ENCODE data around the gene DMRT1. TPM values are rescaled to one million over a fixed set of nuclear protein-coding genes. Genes with fewer than 3 reads are reported as not detected.

DMRT1 gene
- total RNA-seq, 1 donor from 2014 or later, result not detected

GRCh38 chr9:811106-811531 lies 30.4 kb upstream of the DMRT1 start:
- no peak for TF ChIP-seq CTCF (IDR thresholded peaks at IDR 0.05; ENCODE audit: unreplicated experiment)
- Mint-ChIP-seq H3K27ac (no peak overlapping the region), H3K27me3 (peaks cover 3% of the 10 kb centered on the region), H3K36me3 (ENCODE audit: insufficient read depth) (no peaks in the 10 kb centered on the region), H3K4me3 (ENCODE audit: low read depth) (no peak overlapping the region), H3K4me1 (ENCODE audit: low read depth) (no peaks in the 10 kb centered on the region), H3K9me3 (ENCODE audit: low read depth) (no peaks in the 10 kb centered on the region)
- no peak for DNase-seq (ENCODE audit: low spot score, unreplicated experiment)

DNA sequence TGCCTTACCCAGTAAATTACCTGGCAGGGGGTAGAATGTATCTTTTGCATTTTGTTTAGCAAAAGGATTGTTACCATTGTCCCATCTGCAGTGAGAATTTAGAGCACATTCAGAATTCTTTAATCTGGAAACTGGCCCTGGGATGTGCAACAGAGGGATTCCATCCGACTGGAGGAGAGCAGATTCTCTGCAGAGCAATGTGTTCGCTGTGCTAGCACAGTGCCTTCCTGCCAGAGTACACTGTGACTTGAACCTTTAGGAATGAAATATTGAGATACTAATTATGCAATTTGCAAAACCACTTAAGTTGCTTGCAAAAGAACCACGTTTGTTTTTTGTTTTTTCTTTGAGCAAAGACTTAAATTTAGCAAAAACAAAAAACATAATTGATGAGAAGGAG lies 22.5 kb upstream of the DMRT1 start:
- no peaks in the 10 kb centered on the region for H3K36me3 Mint-ChIP-seq (ENCODE audit: insufficient read depth)
- no peak for TF ChIP-seq CTCF (IDR thresholded peaks at IDR 0.05; ENCODE audit: unreplicated experiment)
- no peak overlapping the region for H3K4me3 Mint-ChIP-seq (ENCODE audit: low read depth)
- no peaks in the 10 kb centered on the region for H3K27me3 Mint-ChIP-seq
- H3K4me1 Mint-ChIP-seq (ENCODE audit: low read depth), result no peaks in the 10 kb centered on the region
- DNase-seq (ENCODE audit: low spot score, unreplicated experiment), result no peak
- no peaks in the 10 kb centered on the region for H3K9me3 Mint-ChIP-seq (ENCODE audit: low read depth)
- no peak overlapping the region for H3K27ac Mint-ChIP-seq

GRCh38 chr9:826500-827280 lies 14.8 kb upstream of the DMRT1 start:
- Mint-ChIP-seq H3K9me3 (ENCODE audit: low read depth) (no peaks in the 10 kb centered on the region), H3K4me1 (ENCODE audit: low read depth) (no peaks in the 10 kb centered on the region), H3K36me3 (ENCODE audit: insufficient read depth) (no peaks in the 10 kb centered on the region), H3K27ac (no peak overlapping the region), H3K27me3 (no peaks in the 10 kb centered on the region), H3K4me3 (ENCODE audit: low read depth) (no peak overlapping the region)
- TF ChIP-seq CTCF (IDR thresholded peaks at IDR 0.05; ENCODE audit: unreplicated experiment), result no peak
- no peak for DNase-seq (ENCODE audit: low spot score, unreplicated experiment)

GRCh38 chr9:840343-840742 lies 1.2 kb upstream of the DMRT1 start:
- peaks cover 66% of the 10 kb centered on the region for H3K27me3 Mint-ChIP-seq
- peaks cover 3% of the 10 kb centered on the region for H3K4me1 Mint-ChIP-seq (ENCODE audit: low read depth)
- no peaks in the 10 kb centered on the region for H3K9me3 Mint-ChIP-seq (ENCODE audit: low read depth)
- no peak for DNase-seq (ENCODE audit: low spot score, unreplicated experiment)
- TF ChIP-seq CTCF (IDR thresholded peaks at IDR 0.05; ENCODE audit: unreplicated experiment), result no peak
- H3K4me3 Mint-ChIP-seq (ENCODE audit: low read depth), result no peak overlapping the region
- H3K27ac Mint-ChIP-seq, result no peak overlapping the region
- H3K36me3 Mint-ChIP-seq (ENCODE audit: insufficient read depth), result no peaks in the 10 kb centered on the region

GRCh38 chr9:842635-843426 lies 1.3 kb downstream of the DMRT1 start:
- TF ChIP-seq CTCF (IDR thresholded peaks at IDR 0.05; ENCODE audit: unreplicated experiment), result no peak

More at GRCh38 chr9:842635-843426, 1.3 kb downstream of the DMRT1 start:
- DNase-seq (ENCODE audit: low spot score, unreplicated experiment), result peak; percentile 10
- Mint-ChIP-seq H3K36me3 (ENCODE audit: insufficient read depth) (no peaks in the 10 kb centered on the region), H3K4me3 (ENCODE audit: low read depth) (no peak overlapping the region), H3K27me3 (peaks cover 84% of the 10 kb centered on the region), H3K9me3 (ENCODE audit: low read depth) (no peaks in the 10 kb centered on the region), H3K4me1 (ENCODE audit: low read depth) (peaks cover 3% of the 10 kb centered on the region), H3K27ac (peak overlapping the region; percentile 13)

All from progenitor cell of endocrine pancreas (in vitro differentiated cells).